Kidney (tissue), 14 donors: ENCODE results near the gene CDH13. TPM values are rescaled to one million over a fixed set of nuclear protein-coding genes. Genes with fewer than 3 reads are reported as not detected.

ENCODE experiments used
- DNase-seq, 5 donors: peaks; one replicate each; pipeline ENCODE4 v3.0.0-alpha.2; 2013 to 2020
- FAIRE-seq: peaks from 2 replicates; lab custom pipeline; 2012; peaks lifted over from hg19 to GRCh38; lab: Jason Lieb, UNC
- H3K27ac ChIP-seq, 2 donors: one replicate each; pipeline ENCODE4 v1.7.0; 2013; ENCODE audit warnings: low read depth in 2 of 2, low read length in 2 of 2, inconsistent platforms in 1 of 2
- H3K27me3 ChIP-seq: one replicate; pipeline ENCODE4 v1.7.1; 2013; ENCODE audit warnings: low read length, inconsistent platforms; ENCODE audit not compliant: control insufficient read depth, insufficient read depth
- H3K36me3 ChIP-seq, 3 donors: one replicate each; pipeline versions ENCODE4 v1.7.0 to v1.7.1; 2013; ENCODE audit warnings: low read length in 3 of 3, control low read depth in 1 of 3, inconsistent platforms in 1 of 3; ENCODE audit not compliant: insufficient read depth in 3 of 3, control insufficient read depth in 2 of 3
- H3K4me1 ChIP-seq, 3 donors: one replicate each; pipeline versions ENCODE4 v1.7.0 to v1.7.1; 2013; ENCODE audit warnings: low read length in 3 of 3, inconsistent platforms in 1 of 3, low read depth in 1 of 3; ENCODE audit not compliant: control insufficient read depth in 2 of 3, insufficient read depth in 2 of 3
- H3K4me3 ChIP-seq, 3 donors: one replicate each; pipeline versions ENCODE4 v1.7.0 to v1.8.1; 2013; ENCODE audit warnings: low read length in 3 of 3, control low read depth in 1 of 3, inconsistent platforms in 1 of 3
- H3K9ac ChIP-seq, 3 donors: one replicate each; pipeline versions ENCODE4 v1.7.0 to v1.7.1; 2013; ENCODE audit warnings: low read length in 3 of 3, control low read depth in 1 of 3, inconsistent platforms in 1 of 3
- H3K9me3 ChIP-seq, 3 donors: one replicate each; pipeline versions ENCODE4 v1.7.0 to v1.7.1; 2013; ENCODE audit warnings: low read length in 3 of 3, control low read depth in 1 of 3, inconsistent platforms in 1 of 3; ENCODE audit not compliant: control insufficient read depth in 2 of 3, insufficient read depth in 1 of 3
- CTCF ChIP-seq: IDR thresholded peaks from 3 replicates; pipeline ENCODE4 v1.5.1; 2012; ENCODE audit warnings: mild to moderate bottlenecking, moderate library complexity, borderline replicate concordance; ENCODE audit not compliant: insufficient read depth; ENCODE audit errors: extremely low read depth
- intact Hi-C: fragments of 100-400 bp; cut with DNase I; formaldehyde crosslinking; loops from one replicate; pipeline ENCODE4 v1.11.1; 2022
- polyA plus RNA-seq: library from polyadenylated mRNA; stranded (reverse); fragments of 350-450 nt; fragmentation: Illumina TruSeq; extraction: RNeasy Lipid Tissue Mini Kit (QIAGEN cat#74804); gene quantifications from one replicate; pipeline ENCODE4 v1.2.3, GENCODE V29; 2014; ENCODE audit warnings: low read depth, low replicate concordance; ENCODE audit not compliant: insufficient read depth
- total RNA-seq: library from RNA; stranded (reverse); fragmentation: NEBNext Ultra II Directional; extraction: Animal tissue kit (Norgen Biotek cat#: 25700); gene quantifications from one replicate; pipeline ENCODE4 v1.2.1, GENCODE V29; 2021
- donor health status: control.
- donor health status: control.
- donor health status: control.
- donor health status: control.
- donor health status: control.
- donor health status: DM: yes; HTN: yes; CAD: no.
- donor health status: Normal renal cell carcinoma (clear cell type).

Gene CDH13
- total and polyA plus RNA-seq, 2 donors from 2014 or later: 4.8 to 13.8 TPM

- Histone ChIP-seq H3K36me3 (no peaks in the 10 kb centered on the region), H3K9ac (no peak overlapping the region), H3K9me3 (no peaks in the 10 kb centered on the region), H3K27me3 (no peaks in the 10 kb centered on the region), H3K27ac (no peak overlapping the region), H3K4me1 (no peaks in the 10 kb centered on the region), H3K4me3 (no peak overlapping the region)
- no peak for DNase-seq
- FAIRE-seq: no peak
- TF ChIP-seq CTCF: no peak
- intact Hi-C loops: no loop called here
These were observed 547.9 kb downstream of the CDH13 start for GRCh38 chr16:83174671-83175070.

- no peak overlapping the region for H3K4me3 ChIP-seq
- no peak for TF ChIP-seq CTCF
- no peaks in the 10 kb centered on the region for H3K27me3 ChIP-seq
- no peak overlapping the region for H3K9ac ChIP-seq
- no peak overlapping the region for H3K27ac ChIP-seq
- DNase-seq (no peak), FAIRE-seq (no peak)
- intact Hi-C loops: no loop called here
- H3K9me3 ChIP-seq: no peaks in the 10 kb centered on the region
- no peaks in the 10 kb centered on the region for H3K36me3 ChIP-seq
- H3K4me1 ChIP-seq: no peaks in the 10 kb centered on the region
These were observed 550.0 kb downstream of the CDH13 start for GRCh38 chr16:83176802-83177201.

GRCh38 chr16:83185902-83186301, 559.1 kb downstream of the CDH13 start:
- no peak for FAIRE-seq
- Histone ChIP-seq H3K36me3 (no peaks in the 10 kb centered on the region), H3K9ac (no peak overlapping the region), H3K4me1 (no peaks in the 10 kb centered on the region), H3K27me3 (no peaks in the 10 kb centered on the region), H3K27ac (no peak overlapping the region), H3K4me3 (no peak overlapping the region), H3K9me3 (no peaks in the 10 kb centered on the region)
- no peak for TF ChIP-seq CTCF
- intact Hi-C loops: no loop called here
- DNase-seq: no peak

GRCh38 chr16:83187405-83187804, 560.6 kb downstream of the CDH13 start:
- H3K4me1 ChIP-seq: no peaks in the 10 kb centered on the region
- H3K4me3 ChIP-seq: no peak overlapping the region
- H3K9ac ChIP-seq: no peak overlapping the region
- no peaks in the 10 kb centered on the region for H3K27me3 ChIP-seq
- no peaks in the 10 kb centered on the region for H3K36me3 ChIP-seq
- DNase-seq: no peak
- no peaks in the 10 kb centered on the region for H3K9me3 ChIP-seq
- FAIRE-seq: no peak
- H3K27ac ChIP-seq: no peak overlapping the region
- intact Hi-C loops: no loop called here
- TF ChIP-seq CTCF: no peak
